Lower lobe of right lung (tissue), 2 donors: ENCODE data around the gene TMEM117. TPM values are rescaled to one million over a fixed set of nuclear protein-coding genes. Genes with fewer than 3 reads are reported as not detected.
A peak's percentile ranks its signal among the peaks of the same experiment; 100 is the strongest.

Experiments
- ATAC-seq, 2 donors: fragments of 200-7000 bp; cut with Tn5 transposase; one replicate each; pipeline ENCODE4 v1.9.1; 2020 to 2022; ENCODE audit warnings: mild to moderate bottlenecking in 2 of 2, moderate library complexity in 2 of 2
- DNase-seq: peaks from one replicate; pipeline ENCODE4 v3.0.0-alpha.2; 2020
- H3K27ac ChIP-seq: fragments of 200-600 bp; one replicate; pipeline ENCODE4 v1.8.0; 2022
- H3K27me3 ChIP-seq: fragments of 200-600 bp; one replicate; pipeline ENCODE4 v1.8.0; 2022; ENCODE audit warnings: low read depth
- H3K36me3 ChIP-seq: fragments of 200-600 bp; one replicate; pipeline ENCODE4 v1.8.0; 2022; ENCODE audit warnings: mild to moderate bottlenecking
- H3K4me1 ChIP-seq: fragments of 200-600 bp; one replicate; pipeline ENCODE4 v1.8.0; 2022
- H3K4me3 ChIP-seq: fragments of 200-600 bp; one replicate; pipeline ENCODE4 v1.8.0; 2022; ENCODE audit warnings: mild to moderate bottlenecking
- H3K9me3 ChIP-seq: fragments of 200-600 bp; one replicate; pipeline ENCODE4 v1.8.0; 2022
- CTCF ChIP-seq: fragments of 200-600 bp; IDR thresholded peaks from one replicate; pipeline ENCODE4 v1.8.0; 2022; ENCODE audit warnings: antibody characterized with exemption, mild to moderate bottlenecking
- intact Hi-C: fragments of 100-400 bp; cut with DNase I; formaldehyde crosslinking; loops from one replicate; pipeline ENCODE4 v1.11.0; 2022
- total RNA-seq: library from RNA; stranded (reverse); fragmentation: NEBNext Ultra II Directional; extraction: Animal tissue kit (Norgen Biotek cat#: 25700); gene quantifications from one replicate; pipeline ENCODE4 v1.2.1, GENCODE V29; 2021
- donor health status: DM: no; HTN: yes; CAD: no; lungs with severe emphysema.

The TMEM117 gene
- total RNA-seq, 1 donor from 2014 or later: 4.5 TPM

DNA sequence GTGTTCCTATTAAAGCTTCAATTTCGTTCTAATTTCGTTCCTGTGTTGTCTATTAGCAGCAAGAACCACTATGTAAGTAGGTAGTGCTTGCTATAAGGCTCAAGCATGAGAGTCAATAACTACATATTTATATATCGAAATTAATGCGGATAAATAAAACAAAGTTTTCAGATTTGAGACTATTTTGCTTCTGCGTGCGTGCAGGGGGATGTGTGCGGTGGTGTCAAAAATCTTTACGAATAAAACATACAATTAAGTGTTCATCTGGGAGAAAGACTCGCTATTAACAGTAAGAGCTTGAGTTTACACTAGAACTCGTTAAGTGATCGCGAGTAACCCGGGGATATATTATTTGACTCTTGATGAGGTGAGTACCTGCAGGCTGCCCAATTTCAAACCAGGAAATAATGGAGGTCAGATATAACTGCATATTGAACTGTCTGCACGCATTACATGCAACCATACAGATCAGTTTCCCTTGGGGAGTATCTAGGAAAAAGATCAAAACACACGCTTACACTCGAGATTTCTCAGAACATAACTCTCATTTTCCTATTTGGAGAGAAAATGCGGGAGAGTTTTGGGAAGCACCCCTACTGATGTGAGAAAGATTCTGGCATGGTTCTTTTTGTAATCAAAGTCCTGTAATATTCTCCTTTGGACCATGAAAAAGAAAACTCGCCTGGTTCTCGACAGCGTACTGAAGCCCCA, 30.6 kb upstream of the TMEM117 start:
- no peaks in the 10 kb centered on the region for H3K9me3 ChIP-seq
- ATAC-seq (peak in 1 of 2 donors; percentile 19), DNase-seq (no peak)
- peaks cover 25% of the 10 kb centered on the region for H3K4me1 ChIP-seq
- no peaks in the 10 kb centered on the region for H3K27me3 ChIP-seq
- H3K36me3 ChIP-seq: peaks cover 26% of the 10 kb centered on the region
- H3K27ac ChIP-seq: peak overlapping the region; percentile 94
- TF ChIP-seq CTCF: no peak
- intact Hi-C loops: no loop called here
- H3K4me3 ChIP-seq: peak overlapping the region; percentile 84

DNA sequence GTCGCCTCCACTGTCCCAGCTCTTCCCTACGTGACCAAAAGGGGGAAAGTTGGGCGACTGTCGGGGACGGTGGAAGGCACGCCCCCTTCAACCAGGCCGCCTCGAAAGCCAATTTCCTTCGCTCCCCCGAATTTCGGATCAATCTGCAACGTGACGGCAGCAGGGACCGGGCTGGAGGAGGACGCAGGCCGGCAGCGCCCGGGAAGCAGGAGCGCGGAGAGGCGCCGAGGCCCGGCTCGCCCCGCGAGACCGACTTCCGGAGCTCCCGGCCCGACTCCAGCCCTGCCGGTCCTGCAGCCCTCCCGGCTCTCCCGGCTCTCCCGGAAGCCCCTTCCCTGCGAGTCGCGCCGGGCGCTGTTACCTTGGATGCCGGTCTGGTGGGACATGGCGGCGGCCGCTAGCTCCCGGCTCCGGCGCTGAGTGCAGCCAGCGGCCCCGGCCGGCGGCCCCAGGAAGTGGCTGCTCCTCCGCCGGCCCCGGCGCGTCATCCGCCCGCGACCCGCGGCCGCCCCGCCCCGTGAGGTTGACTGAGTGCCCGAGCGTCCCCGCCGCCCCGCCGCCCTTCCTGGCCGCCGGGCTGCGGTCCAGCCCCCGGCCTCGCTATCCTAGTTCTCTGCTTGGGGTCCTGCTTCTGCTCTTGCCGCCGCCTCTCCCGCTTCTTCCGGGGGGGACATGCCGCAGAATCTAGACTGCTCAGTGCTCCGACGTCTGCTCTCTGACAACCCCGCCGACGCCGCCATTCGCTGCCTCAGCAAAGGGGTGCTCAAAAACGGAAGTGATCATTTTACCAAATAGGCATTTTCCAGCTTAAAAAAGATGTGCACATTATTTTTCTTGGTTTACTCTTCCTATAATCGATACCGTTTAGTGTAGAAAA, 29.8 kb upstream of the TMEM117 start, which contains the start of gene TWF1:
TSS of gene TWF1 (minus strand) at position 458 of the 877 bp plus-strand sequence. CDS start at position 386, 72 bp downstream.
- no peaks in the 10 kb centered on the region for H3K27me3 ChIP-seq
- ATAC-seq: peak; percentile 99 to 100
- intact Hi-C loops: no loop called here
- TF ChIP-seq CTCF: peak; percentile 5
- H3K4me3 ChIP-seq: peak within 1 kb of the TSS; percentile 84
- H3K27ac ChIP-seq: peak within 1 kb of the TSS; percentile 94
- H3K36me3 ChIP-seq: peaks cover 18% of the 10 kb centered on the region
- peak; percentile 92 for DNase-seq
- H3K4me1 ChIP-seq: peaks cover 25% of the 10 kb centered on the region
- no peaks in the 10 kb centered on the region for H3K9me3 ChIP-seq

- peaks cover 12% of the 10 kb centered on the region for H3K36me3 ChIP-seq
- no peak for TF ChIP-seq CTCF
- peaks cover 25% of the 10 kb centered on the region for H3K4me1 ChIP-seq
- peak overlapping the region; percentile 94 for H3K27ac ChIP-seq
- no peaks in the 10 kb centered on the region for H3K9me3 ChIP-seq
- no peak for ATAC-seq
- peak overlapping the region; percentile 84 for H3K4me3 ChIP-seq
- no peak for DNase-seq
- intact Hi-C loops: no loop called here
- H3K27me3 ChIP-seq: no peaks in the 10 kb centered on the region
Observed at GRCh38 chr12:43806737-43807072, 29.2 kb upstream of the TMEM117 start.

GRCh38 chr12:43807386-43807785, 28.5 kb upstream of the TMEM117 start:
- no peaks in the 10 kb centered on the region for H3K27me3 ChIP-seq
- ATAC-seq (no peak), DNase-seq (no peak)
- H3K4me3 ChIP-seq: no peak overlapping the region
- intact Hi-C loops: no loop called here
- no peaks in the 10 kb centered on the region for H3K9me3 ChIP-seq
- peaks cover 9% of the 10 kb centered on the region for H3K36me3 ChIP-seq
- TF ChIP-seq CTCF: no peak
- no peak overlapping the region for H3K27ac ChIP-seq
- H3K4me1 ChIP-seq: peaks cover 25% of the 10 kb centered on the region

DNA sequence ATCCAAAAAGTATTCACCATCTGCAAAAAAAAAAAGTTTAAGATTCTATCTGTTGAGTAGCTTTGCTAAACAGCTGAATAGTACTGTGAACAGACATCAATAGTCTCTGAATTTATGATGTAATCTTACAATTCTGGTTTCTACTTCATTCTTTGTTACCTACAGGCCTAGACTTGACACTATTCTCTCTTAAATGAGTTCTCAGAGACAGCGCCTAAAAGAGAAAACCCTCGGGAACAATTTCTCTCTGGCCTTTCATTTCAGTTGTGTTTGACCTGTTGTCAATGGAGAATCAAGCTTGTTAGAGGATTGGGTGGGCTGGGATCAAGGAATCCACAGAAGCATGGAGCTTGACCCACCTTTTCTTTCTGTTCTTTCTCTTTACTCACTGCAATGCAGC, 23.8 kb upstream of the TMEM117 start:
- intact Hi-C loops: no loop called here
- no peaks in the 10 kb centered on the region for H3K36me3 ChIP-seq
- H3K27me3 ChIP-seq: no peaks in the 10 kb centered on the region
- ATAC-seq (no peak), DNase-seq (no peak)
- no peaks in the 10 kb centered on the region for H3K4me1 ChIP-seq
- no peak for TF ChIP-seq CTCF
- H3K4me3 ChIP-seq: no peak overlapping the region
- no peak overlapping the region for H3K27ac ChIP-seq
- no peaks in the 10 kb centered on the region for H3K9me3 ChIP-seq
